GM12878 (cell line): ENCODE results near the gene CLIC5. TPM values are rescaled to one million over a fixed set of nuclear protein-coding genes. Genes with fewer than 3 reads are reported as not detected.

ENCODE experiments used
- ATAC-seq: fragments of 200-7000 bp; cut with Tn5 transposase; 3 replicates; pipeline ENCODE4 v1.9.1; 2020; ENCODE audit warnings: mild to moderate bottlenecking, moderate library complexity
- BruUV-seq: library from RNA; stranded (reverse); fragments of 400-500 nt; replicated peaks from 2 replicates; lab custom pipeline; 2021; lab: Mats Ljungman, UMichigan
- CTCF ChIA-PET: fragments of 300-600 bp; sonication (Branson Sonifier 250); formaldehyde crosslinking; extraction: SDS; loops from one replicate; lab custom pipeline; 2021; ENCODE audit warnings: inconsistent platforms; lab: Yijun Ruan, JAX
- POLR2A ChIA-PET: fragments of 350-600 bp; formaldehyde crosslinking; extraction: SDS; loops from one replicate; lab custom pipeline; 2021; ENCODE audit warnings: inconsistent platforms; lab: Charles Lee
- RAD21 ChIA-PET: fragments of 300-600 bp; sonication (Branson Sonifier 250); formaldehyde crosslinking; loops from one replicate; lab custom pipeline; 2023; ENCODE audit warnings: antibody characterized with exemption; ENCODE audit not compliant: unreplicated experiment; lab: Charles Lee
- SMC1A ChIA-PET: fragments of 300-600 bp; sonication (Branson Sonifier 250); formaldehyde crosslinking; loops from one replicate; lab custom pipeline; 2023; ENCODE audit not compliant: unreplicated experiment, uncharacterized antibody; lab: Charles Lee
- DNase-seq: peaks from one replicate; pipeline ENCODE4 v3.0.0-alpha.2; 2011; ENCODE audit warnings: low read depth, low spot score
- FAIRE-seq: peaks from 3 replicates; lab custom pipeline; 2011; peaks lifted over from hg19 to GRCh38; lab: Jason Lieb, UNC
- H2AFZ ChIP-seq: 2 replicates; pipeline ENCODE4 v1.6.0; 2011; ENCODE audit warnings: low read depth, low read length, control low read depth; ENCODE audit not compliant: control insufficient read depth
- H3K27ac ChIP-seq: 2 replicates; pipeline ENCODE4 v1.5.1; 2011; ENCODE audit warnings: control low read depth; ENCODE audit not compliant: control insufficient read depth, insufficient read depth
- H3K27me3 ChIP-seq, 2 experiments: replicated peaks in 1 of 2; 2 replicates each; pipeline versions ENCODE4 v1.6.0 to v1.6.1; 2011; ENCODE audit warnings: low read length in 1 of 2; ENCODE audit not compliant: control insufficient read depth in 2 of 2, insufficient read depth in 2 of 2
- H3K36me3 ChIP-seq, 2 experiments: 2 replicates each; pipeline ENCODE4 v1.5.1; 2011; ENCODE audit warnings: low read length in 1 of 2; ENCODE audit not compliant: control insufficient read depth in 2 of 2, insufficient read depth in 2 of 2
- H3K4me1 ChIP-seq: 2 replicates; pipeline ENCODE4 v1.6.1; 2011; ENCODE audit warnings: mild to moderate bottlenecking, low read length, moderate library complexity, mixed read lengths; ENCODE audit not compliant: control insufficient read depth, insufficient read depth
- H3K4me2 ChIP-seq: 2 replicates; pipeline ENCODE4 v1.6.0; 2011; ENCODE audit warnings: control low read depth; ENCODE audit not compliant: control insufficient read depth, insufficient read depth
- H3K4me3 ChIP-seq: fragments of 200-600 bp; sonication (generic); 2 replicates; pipeline ENCODE4 v1.5.1; 2016
- H3K79me2 ChIP-seq: 2 replicates; pipeline ENCODE4 v1.6.0; 2011; ENCODE audit warnings: low read length; ENCODE audit not compliant: control insufficient read depth, insufficient read depth
- H3K9ac ChIP-seq: 2 replicates; pipeline ENCODE4 v1.8.0; 2011; ENCODE audit warnings: low read length, control low read depth, mixed read lengths; ENCODE audit not compliant: control insufficient read depth, insufficient read depth
- H3K9me3 ChIP-seq: replicated peaks from 3 replicates; pipeline ENCODE4 v1.5.1; 2011; ENCODE audit warnings: mild to moderate bottlenecking, low read length; ENCODE audit not compliant: control insufficient read depth, insufficient read depth
- H4K20me1 ChIP-seq: 2 replicates; pipeline ENCODE4 v1.6.0; 2011; ENCODE audit not compliant: control insufficient read depth, insufficient read depth
- ASH2L ChIP-seq: fragments of 300-600, 200-600 bp; sonication (generic); IDR thresholded peaks from 2 replicates; pipeline ENCODE4 v1.6.1; 2017; ENCODE audit warnings: low read depth, mild to moderate bottlenecking, borderline replicate concordance
- BHLHE40 ChIP-seq, 2 experiments: fragments of 450-650 bp in 1 of 2; IDR thresholded peaks; 2 replicates each; pipeline ENCODE4 v1.6.1; 2011 to 2017; ENCODE audit warnings: low read depth in 2 of 2, borderline replicate concordance in 1 of 2, improper control_type of control experiment in 1 of 2, low read length in 1 of 2, mild to moderate bottlenecking in 1 of 2
- EGR1 ChIP-seq, 2 experiments: IDR thresholded peaks; 1 replicate in 1 of 2; 2 replicates in 1 of 2; pipeline ENCODE4 v1.6.1; 2011 to 2012; ENCODE audit warnings: low read depth in 2 of 2, low read length in 2 of 2, borderline replicate concordance in 1 of 2, mild to moderate bottlenecking in 1 of 2, moderate library complexity in 1 of 2
- ELK1 ChIP-seq: IDR thresholded peaks from 2 replicates; pipeline ENCODE4 v1.6.1; 2012; ENCODE audit warnings: low read depth, low read length, improper control_type of control experiment
- IRF4 ChIP-seq: IDR thresholded peaks from 2 replicates; pipeline ENCODE4 v1.6.1; 2011; ENCODE audit warnings: low read depth, low read length
- KDM1A ChIP-seq: fragments of 200-600 bp; sonication (generic); IDR thresholded peaks from 2 replicates; pipeline ENCODE4 v1.6.1; 2016; ENCODE audit warnings: borderline replicate concordance
- MTA2 ChIP-seq: fragments of 450-650 bp; IDR thresholded peaks from 2 replicates; pipeline ENCODE4 v1.6.1; 2016; ENCODE audit warnings: low read depth, mild to moderate bottlenecking, moderate library complexity
- MYB ChIP-seq: fragments of 150-350 bp; IDR thresholded peaks from 2 replicates; pipeline ENCODE4 v1.6.1; 2014; ENCODE audit warnings: mild to moderate bottlenecking, low read depth, low read length, borderline replicate concordance
- PAX5 ChIP-seq: IDR thresholded peaks from 2 replicates; pipeline ENCODE4 v1.6.1; 2011; ENCODE audit warnings: low read depth, low read length, borderline replicate concordance
- RBBP5 ChIP-seq: fragments of 200-600 bp; sonication (generic); conservative IDR thresholded peaks from 2 replicates; pipeline ENCODE4 v1.6.1; 2016
- REST ChIP-seq: IDR thresholded peaks from 2 replicates; pipeline ENCODE4 v1.6.1; 2012; ENCODE audit warnings: mild to moderate bottlenecking, low read depth, low read length
- SIX5 ChIP-seq: IDR thresholded peaks from 2 replicates; pipeline ENCODE4 v1.6.1; 2011; ENCODE audit warnings: mild to moderate bottlenecking, low read depth, low read length, moderate library complexity; ENCODE audit not compliant: severe bottlenecking
- SMAD5 ChIP-seq: IDR thresholded peaks from 2 replicates; pipeline ENCODE4 v1.6.1; 2016; ENCODE audit warnings: antibody characterized with exemption, low read depth
- SP1 ChIP-seq: IDR thresholded peaks from one replicate; pipeline ENCODE4 v1.6.1; 2011; ENCODE audit warnings: low read depth, low read length
- WGBS: methylation state at CpG from one replicate; pipeline ENCODE4 v1.1.6; 2016; ENCODE audit warnings: low lambda C conversion rate; ENCODE audit not compliant: insufficient replicate concordance, insufficient coverage; ENCODE audit errors: missing lambda C conversion rate; 5-methylcytosine and 5-hydroxymethylcytosine counted together
- in situ Hi-C: fragments of 300-500 bp; cut with MboI; formaldehyde crosslinking; loops from 9 replicates; pipeline ENCODE4 v1.14.3; 2018; ENCODE audit warnings: mixed read lengths
- intact Hi-C: fragments of 100-400 bp; cut with micrococcal nuclease; formaldehyde crosslinking; loops from one replicate; pipeline ENCODE4 v1.14.2; 2022; ENCODE audit not compliant: unreplicated experiment
- polyA plus RNA-seq, 11 experiments: library from polyadenylated mRNA; depleted of rRNA in 4 of 11; unstranded in 6 of 11; stranded (reverse) in 5 of 11; fragments of >200 nt; fragmentation: Nextera tagmentation in 4 of 11; fragmentation: Illumina TruSeq in 1 of 11; extraction: Ambion mirVana in 4 of 11; extraction: Trizol in 1 of 11; gene quantifications; 1 replicate in 1 of 11; 2 replicates in 10 of 11; pipeline versions ENCODE4 v1.2.1 to v1.2.3, GENCODE V29; 2011 to 2016; ENCODE audit warnings: inconsistent platforms in 2 of 11, missing spikeins in 2 of 11, low read depth in 1 of 11
- total RNA-seq, 4 experiments: library from RNA; depleted of rRNA in 3 of 4; stranded (reverse); fragments of >200 nt in 3 of 4; fragmentation: Illumina TruSeq in 1 of 4; extraction: Trizol in 1 of 4; gene quantifications; 2 replicates each; pipeline versions ENCODE4 v1.2.1 to v1.2.3, GENCODE V29; 2013 to 2021

Gene CLIC5
- total and polyA plus RNA-seq, 10 of the 15 experiments (the other 5 are each of a cell fraction or from before 2014, with no cell fraction given), result 0.01 to 0.08 (median 0.02) TPM; not detected in 7

- Histone ChIP-seq H4K20me1 (no peaks in the 10 kb centered on the region), H2AFZ (no peak overlapping the region), H3K4me2 (no peak overlapping the region), H3K9ac (no peak overlapping the region), H3K27ac (no peak overlapping the region), H3K79me2 (no peaks in the 10 kb centered on the region), H3K27me3 (peaks cover 0 to 2% of the 10 kb centered on the region in 2 experiments; a peak in 2 of 4 replicates), H3K4me3 (no peak overlapping the region), H3K36me3 (no peaks in the 10 kb centered on the region), H3K4me1 (no peaks in the 10 kb centered on the region), H3K9me3 (no peaks in the 10 kb centered on the region)
- RAD21 ChIA-PET, result no interaction called here
- CTCF ChIA-PET, result interaction anchor here (1.0 to 1.3 kb wide), 3 partner anchors 24 to 1268 kb away, joined by 3 read pairs; no protein-coding TSS in a partner anchor
- WGBS, result 38% methylated on average over 7 of the region's 7 CpGs
- intact Hi-C loops, result no loop called here
- ATAC-seq, result no peak
- no TSS peak for BruUV-seq
- in situ Hi-C loops, result no loop called here
- FAIRE-seq, result no peak
- TF ChIP-seq KDM1A, result no peak
- no peak for TF ChIP-seq REST
- TF ChIP-seq SIX5, result no peak
- no peak for TF ChIP-seq BHLHE40 (IDR thresholded peaks at IDR 0.05; ENCODE audit: borderline replicate concordance in 1 of 2, low read depth in 2 of 2, low read length in 1 of 2)
- no peak for TF ChIP-seq SMAD5
- no peak for TF ChIP-seq SP1
- TF ChIP-seq PAX5, result no peak
- TF ChIP-seq MTA2, result no peak
- no peak for TF ChIP-seq EGR1 (IDR thresholded peaks at IDR 0.05; ENCODE audit: borderline replicate concordance in 1 of 2, low read depth in 2 of 2, low read length in 2 of 2)
- no peak for TF ChIP-seq ASH2L
- no peak for TF ChIP-seq IRF4
- TF ChIP-seq RBBP5, result no peak
- TF ChIP-seq ELK1, result no peak
- TF ChIP-seq MYB, result no peak
- SMC1A ChIA-PET, result interaction anchor here (0.8 kb wide), 1 partner anchor 98 kb away, joined by 6 read pairs; no protein-coding TSS in a partner anchor
- DNase-seq, result no peak
- POLR2A ChIA-PET, result interaction anchor here (0.7 to 0.9 kb wide), 2 partner anchors 13 to 22 kb away, joined by 3 read pairs; no protein-coding TSS in a partner anchor
Measured at GRCh38 chr6:45898941-45899682, 116.5 kb downstream of the CLIC5 start.
